Fibroblast of mammary gland (primary cell): ENCODE results near the gene SMOC1.

ENCODE experiments used
- DNase-seq: peaks from one replicate; pipeline ENCODE4 v3.0.0-alpha.2; 2010; ENCODE audit warnings: low read depth
- H3K4me3 ChIP-seq: 2 replicates; pipeline ENCODE4 v1.5.1; 2011; ENCODE audit warnings: low read depth, mild to moderate bottlenecking, low read length, moderate library complexity; ENCODE audit not compliant: control insufficient read depth
- CTCF ChIP-seq: conservative IDR thresholded peaks from 2 replicates; pipeline ENCODE4 v1.5.1; 2011; ENCODE audit warnings: low read depth, low read length, inconsistent platforms; ENCODE audit not compliant: control insufficient read depth, insufficient read depth

The SMOC1 gene

GRCh38 chr14:69880893-69881292 is 1.7 kb downstream of the SMOC1 start:
- H3K4me3 ChIP-seq, result peak overlapping the region; percentile 68
- no peak for TF ChIP-seq CTCF
- DNase-seq, result no peak

GRCh38 chr14:69882116-69882864 is 3.1 kb downstream of the SMOC1 start:
- no peak for TF ChIP-seq CTCF
- no peak overlapping the region for H3K4me3 ChIP-seq
- no peak for DNase-seq

GRCh38 chr14:69882915-69883314 is 3.7 kb downstream of the SMOC1 start:
- TF ChIP-seq CTCF, result no peak
- H3K4me3 ChIP-seq, result no peak overlapping the region
- no peak for DNase-seq

GRCh38 chr14:69886453-69887242 is 7.4 kb downstream of the SMOC1 start:
- no peak overlapping the region for H3K4me3 ChIP-seq
- TF ChIP-seq CTCF, result no peak
- DNase-seq, result peak; percentile 87

GRCh38 chr14:69887740-69888657 is 8.8 kb downstream of the SMOC1 start:
- no peak for TF ChIP-seq CTCF
- peak; percentile 89 for DNase-seq
- no peak overlapping the region for H3K4me3 ChIP-seq

- no peak overlapping the region for H3K4me3 ChIP-seq
- no peak for TF ChIP-seq CTCF
- no peak for DNase-seq
Observed at GRCh38 chr14:69891422-69891821, 12.2 kb downstream of the SMOC1 start.
